Ectodermal cell (in vitro differentiated cells): ENCODE results near the gene NCAN.

Experiments
- H3K27ac ChIP-seq: 2 replicates; pipeline ENCODE4 v1.7.0; 2013; ENCODE audit warnings: mild to moderate bottlenecking, low read depth, low read length; ENCODE audit not compliant: insufficient read depth, poor library complexity, severe bottlenecking
- H3K27me3 ChIP-seq: 2 replicates; pipeline ENCODE4 v1.7.0; 2013; ENCODE audit warnings: mild to moderate bottlenecking, low read length; ENCODE audit not compliant: insufficient read depth, control insufficient read depth, poor library complexity, severe bottlenecking
- H3K36me3 ChIP-seq: one replicate; pipeline ENCODE4 v1.7.0; 2013; ENCODE audit warnings: low read length; ENCODE audit not compliant: control insufficient read depth, insufficient read depth
- H3K4me1 ChIP-seq: one replicate; pipeline ENCODE4 v1.7.0; 2013; ENCODE audit warnings: low read length; ENCODE audit not compliant: control insufficient read depth, insufficient read depth
- H3K4me3 ChIP-seq: 2 replicates; pipeline ENCODE4 v1.7.0; 2013; ENCODE audit warnings: low read depth, low read length, control low read depth; ENCODE audit not compliant: insufficient read depth
- H3K9me3 ChIP-seq: 2 replicates; pipeline ENCODE4 v1.7.0; 2013; ENCODE audit warnings: mild to moderate bottlenecking, low read length, moderate library complexity; ENCODE audit not compliant: control insufficient read depth
- WGBS, 2 experiments: methylation state at CpG; one replicate each; pipeline ENCODE4 v1.1.7; 2013; ENCODE audit warnings: missing lambda C conversion rate in 2 of 2; 5-methylcytosine and 5-hydroxymethylcytosine counted together

Gene NCAN

GRCh38 chr19:19224150-19224851 is 12.5 kb downstream of the NCAN start:
- Histone ChIP-seq H3K27ac (no peak overlapping the region), H3K27me3 (peaks cover 33% of the 10 kb centered on the region), H3K9me3 (no peaks in the 10 kb centered on the region), H3K4me1 (no peaks in the 10 kb centered on the region), H3K4me3 (peak overlapping the region; percentile 18), H3K36me3 (no peaks in the 10 kb centered on the region)
- WGBS, 2 experiments = 66 to 67% methylated on average over 17 of the region's 17 CpGs

GRCh38 chr19:19224852-19225494 is 13.2 kb downstream of the NCAN start:
- Histone ChIP-seq H3K27ac (no peak overlapping the region), H3K4me3 (peak overlapping the region; percentile 18), H3K4me1 (no peaks in the 10 kb centered on the region), H3K9me3 (no peaks in the 10 kb centered on the region), H3K36me3 (no peaks in the 10 kb centered on the region), H3K27me3 (peaks cover 33% of the 10 kb centered on the region)
- 2% methylated on average over 59 of the region's 59 CpGs for WGBS, 2 experiments

GRCh38 chr19:19226204-19226603 is 14.4 kb downstream of the NCAN start:
- no peak overlapping the region for H3K27ac ChIP-seq
- 83 to 90% methylated on average over 5 of the region's 5 CpGs for WGBS, 2 experiments

GRCh38 chr19:19226663-19227062 is 14.9 kb downstream of the NCAN start:
- Histone ChIP-seq H3K27ac (no peak overlapping the region), H3K9me3 (no peaks in the 10 kb centered on the region), H3K4me3 (no peak overlapping the region), H3K36me3 (no peaks in the 10 kb centered on the region), H3K4me1 (no peaks in the 10 kb centered on the region), H3K27me3 (peaks cover 33% of the 10 kb centered on the region)
- WGBS, 2 experiments = 80 to 82% methylated on average over 10 of the region's 10 CpGs

More at GRCh38 chr19:19226204-19226603, 14.4 kb downstream of the NCAN start:
- no peaks in the 10 kb centered on the region for H3K9me3 ChIP-seq
- H3K4me1 ChIP-seq = no peaks in the 10 kb centered on the region
- peaks cover 33% of the 10 kb centered on the region for H3K27me3 ChIP-seq
- H3K4me3 ChIP-seq = no peak overlapping the region
- H3K36me3 ChIP-seq = no peaks in the 10 kb centered on the region

- Histone ChIP-seq H3K4me3 (no peak overlapping the region), H3K27ac (no peak overlapping the region), H3K27me3 (peaks cover 33% of the 10 kb centered on the region), H3K9me3 (no peaks in the 10 kb centered on the region), H3K4me1 (no peaks in the 10 kb centered on the region), H3K36me3 (no peaks in the 10 kb centered on the region)
- 86% methylated on average over 4 of the region's 4 CpGs for WGBS, 2 experiments
Measured at GRCh38 chr19:19227217-19227616, 15.5 kb downstream of the NCAN start.

- Histone ChIP-seq H3K9me3 (peaks cover 3% of the 10 kb centered on the region), H3K4me1 (no peaks in the 10 kb centered on the region), H3K36me3 (peaks cover under 1% of the 10 kb centered on the region), H3K27ac (no peak overlapping the region), H3K4me3 (no peak overlapping the region), H3K27me3 (peaks cover 19% of the 10 kb centered on the region)
- 88 to 90% methylated on average over 3 of the region's 3 CpGs for WGBS, 2 experiments
Measured at GRCh38 chr19:19229701-19230100, 17.9 kb downstream of the NCAN start.

GRCh38 chr19:19230999-19231398 is 19.2 kb downstream of the NCAN start:
- Histone ChIP-seq H3K4me3 (no peak overlapping the region), H3K27me3 (peaks cover 6% of the 10 kb centered on the region), H3K9me3 (peaks cover 3% of the 10 kb centered on the region), H3K36me3 (peaks cover 4% of the 10 kb centered on the region), H3K27ac (no peak overlapping the region), H3K4me1 (no peaks in the 10 kb centered on the region)
- 89% methylated on average over 9 of the region's 9 CpGs for WGBS, 2 experiments

- Histone ChIP-seq H3K27ac (no peak overlapping the region), H3K36me3 (peaks cover 4% of the 10 kb centered on the region), H3K4me3 (no peak overlapping the region), H3K9me3 (peaks cover 5% of the 10 kb centered on the region), H3K4me1 (no peaks in the 10 kb centered on the region), H3K27me3 (no peaks in the 10 kb centered on the region)
- WGBS, 2 experiments = 68 to 72% methylated on average over 19 of the region's 19 CpGs
Measured at GRCh38 chr19:19232261-19232721, 20.5 kb downstream of the NCAN start.

GRCh38 chr19:19234220-19234816 is 22.6 kb downstream of the NCAN start:
- WGBS, 2 experiments = 78 to 90% methylated on average over 2 of the region's 2 CpGs
- Histone ChIP-seq H3K4me3 (no peak overlapping the region), H3K27ac (no peak overlapping the region), H3K36me3 (peaks cover 4% of the 10 kb centered on the region), H3K9me3 (peaks cover 5% of the 10 kb centered on the region), H3K4me1 (no peaks in the 10 kb centered on the region), H3K27me3 (no peaks in the 10 kb centered on the region)

- H3K27ac ChIP-seq = no peak overlapping the region
- no peaks in the 10 kb centered on the region for H3K27me3 ChIP-seq
- peaks cover 5% of the 10 kb centered on the region for H3K9me3 ChIP-seq
- no peak overlapping the region for H3K4me3 ChIP-seq
- peaks cover 4% of the 10 kb centered on the region for H3K36me3 ChIP-seq
- no peaks in the 10 kb centered on the region for H3K4me1 ChIP-seq
Measured at GRCh38 chr19:19236173-19236572, 24.4 kb downstream of the NCAN start.
